ENCODE data around the gene SMG6.

GRCh38 chr17:2102931-2103809 lies 200.4 kb downstream of the SMG6 start:
- TF ChIP-seq CTCF (IDR thresholded peaks at IDR 0.05) (no peak), EZH2 (IDR thresholded peaks at IDR 0.05; ENCODE audit: borderline replicate concordance, insufficient read depth, low read depth, low read length, poor library complexity, severe bottlenecking) (no peak)

All from B cell (primary cell).